Measurements from ENCODE around the gene CCL8. TPM values are rescaled to one million over a fixed set of nuclear protein-coding genes. Genes with fewer than 3 reads are reported as not detected.

CCL8 gene
- polyA plus RNA-seq, 1 of the 3 experiments (the other 2 are of a cell fraction), result not detected

GRCh38 chr17:34356194-34356593 lies 37.0 kb downstream of the CCL8 start, which contains the start of gene CCL13:
CCL13 (plus strand) TSS chr17:34356480; CDS start chr17:34356527, 47 bp downstream.
- no peak for TF ChIP-seq YY1 (IDR thresholded peaks at IDR 0.05; ENCODE audit: low read depth)
- no peak for TF ChIP-seq GABPA (IDR thresholded peaks at IDR 0.05; ENCODE audit: low read depth)
- no peak for TF ChIP-seq EZH2phosphoT487 (IDR thresholded peaks at IDR 0.05; ENCODE audit: borderline replicate concordance, low read depth)
- TF ChIP-seq RFX5 (IDR thresholded peaks at IDR 0.05; ENCODE audit: low read length), result no peak
- no peak for TF ChIP-seq RXRA (IDR thresholded peaks at IDR 0.05; ENCODE audit: borderline replicate concordance, low read depth)
- no peak for TF ChIP-seq MEF2A (IDR thresholded peaks at IDR 0.05; ENCODE audit: borderline replicate concordance, low read depth)
- no peak for TF ChIP-seq NFIC (IDR thresholded peaks at IDR 0.05; ENCODE audit: borderline replicate concordance)
- no peak for TF ChIP-seq RCOR1 (IDR thresholded peaks at IDR 0.05; ENCODE audit: low read length)
- TF ChIP-seq, protein P1, sequence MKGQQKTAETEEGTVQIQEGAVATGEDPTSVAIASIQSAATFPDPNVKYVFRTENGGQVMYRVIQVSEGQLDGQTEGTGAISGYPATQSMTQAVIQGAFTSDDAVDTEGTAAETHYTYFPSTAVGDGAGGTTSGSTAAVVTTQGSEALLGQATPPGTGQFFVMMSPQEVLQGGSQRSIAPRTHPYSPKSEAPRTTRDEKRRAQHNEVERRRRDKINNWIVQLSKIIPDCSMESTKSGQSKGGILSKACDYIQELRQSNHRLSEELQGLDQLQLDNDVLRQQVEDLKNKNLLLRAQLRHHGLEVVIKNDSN (IDR thresholded peaks at IDR 0.05; ENCODE audit: borderline replicate concordance, low read depth), result no peak
- TF ChIP-seq ZBTB33 (IDR thresholded peaks at IDR 0.05; ENCODE audit: borderline replicate concordance, low read depth), result no peak
- no peak for TF ChIP-seq GATA2 (CRISPR knock-in tag; IDR thresholded peaks at IDR 0.05)
- no peak for TF ChIP-seq EP300 (IDR thresholded peaks at IDR 0.05; ENCODE audit: borderline replicate concordance in 1 of 2, low read depth in 1 of 2, low read length in 1 of 2)
- no peak for TF ChIP-seq FOXJ3 (CRISPR knock-in tag; IDR thresholded peaks at IDR 0.05)
- TF ChIP-seq, protein P2, sequence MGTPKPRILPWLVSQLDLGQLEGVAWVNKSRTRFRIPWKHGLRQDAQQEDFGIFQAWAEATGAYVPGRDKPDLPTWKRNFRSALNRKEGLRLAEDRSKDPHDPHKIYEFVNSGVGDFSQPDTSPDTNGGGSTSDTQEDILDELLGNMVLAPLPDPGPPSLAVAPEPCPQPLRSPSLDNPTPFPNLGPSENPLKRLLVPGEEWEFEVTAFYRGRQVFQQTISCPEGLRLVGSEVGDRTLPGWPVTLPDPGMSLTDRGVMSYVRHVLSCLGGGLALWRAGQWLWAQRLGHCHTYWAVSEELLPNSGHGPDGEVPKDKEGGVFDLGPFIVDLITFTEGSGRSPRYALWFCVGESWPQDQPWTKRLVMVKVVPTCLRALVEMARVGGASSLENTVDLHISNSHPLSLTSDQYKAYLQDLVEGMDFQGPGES (IDR thresholded peaks at IDR 0.05; ENCODE audit: low read depth, low read length), result no peak
- POLR2A ChIA-PET, result no interaction called here
- WGBS (ENCODE audit: low lambda C conversion rate), result 71% methylated on average over 5 of the region's 5 CpGs

More at GRCh38 chr17:34356194-34356593, 37.0 kb downstream of the CCL8 start, which contains the start of gene CCL13:
- H3K4me2 ChIP-seq, result no peak within 1 kb of the TSS
- CTCF ChIA-PET, result interaction anchor here (0.6 to 5.2 kb wide), 3 partner anchors 154 to 672 kb away, joined by 3 to 48 read pairs (median 6); no protein-coding TSS in a partner anchor
- H3K9ac ChIP-seq, result no peak within 1 kb of the TSS
- no peaks in the 10 kb centered on the region for H3K9me2 ChIP-seq
- no peaks in the 10 kb centered on the region for H3F3A ChIP-seq (replicated peaks; ENCODE audit: insufficient read depth)
- no peaks in the 10 kb centered on the region for H3K9me3 ChIP-seq
- DNase-seq, result no peak
- H4K20me1 ChIP-seq (ENCODE audit: insufficient read depth), result no peaks in the 10 kb centered on the region
- no peaks in the 10 kb centered on the region for H3K79me2 ChIP-seq (ENCODE audit: insufficient read depth)
- H3K4me1 ChIP-seq (ENCODE audit: control insufficient read depth in 1 of 2, insufficient read depth in 2 of 2, low read depth in 1 of 2, low read length in 1 of 2), result no peaks in the 10 kb centered on the region
- no peaks in the 10 kb centered on the region for H3K27me3 ChIP-seq (ENCODE audit: insufficient read depth)
- no peak within 1 kb of the TSS for H2AFZ ChIP-seq (ENCODE audit: low read depth)
- H3K4me3 ChIP-seq (ENCODE audit: low read depth in 2 of 2, low read length in 1 of 2), result no peak within 1 kb of the TSS
- no peaks in the 10 kb centered on the region for H3K36me3 ChIP-seq (replicated peaks in 1 of 2; ENCODE audit: control insufficient read depth in 1 of 2, insufficient read depth in 2 of 2, low read length in 1 of 2)
- no peak within 1 kb of the TSS for H3K27ac ChIP-seq (ENCODE audit: low read depth in 2 of 2, low read length in 1 of 2)

Measured in SK-N-SH (cell line).